Ovary (tissue), 3 donors: ENCODE measurements around the gene SHISA9.

Experiments
- EP300 ChIP-seq: sonication (generic); formaldehyde crosslinking; IDR thresholded peaks from one replicate; pipeline ENCODE4 v1.6.1; 2017; ENCODE audit warnings: antibody characterized with exemption
- TF ChIP-seq, protein P1 (sequence below), 3 donors: fragments of 450-650 bp in 2 of 3; fragments of 200-600 bp in 1 of 3; IDR thresholded peaks; one replicate each; pipeline versions ENCODE4 v1.5.1 to v1.8.0; 2016 to 2022; ENCODE audit warnings: antibody characterized with exemption in 3 of 3, mild to moderate bottlenecking in 1 of 3
- donor health status: DM: no; HTN: no; CAD: no.

DNA sequence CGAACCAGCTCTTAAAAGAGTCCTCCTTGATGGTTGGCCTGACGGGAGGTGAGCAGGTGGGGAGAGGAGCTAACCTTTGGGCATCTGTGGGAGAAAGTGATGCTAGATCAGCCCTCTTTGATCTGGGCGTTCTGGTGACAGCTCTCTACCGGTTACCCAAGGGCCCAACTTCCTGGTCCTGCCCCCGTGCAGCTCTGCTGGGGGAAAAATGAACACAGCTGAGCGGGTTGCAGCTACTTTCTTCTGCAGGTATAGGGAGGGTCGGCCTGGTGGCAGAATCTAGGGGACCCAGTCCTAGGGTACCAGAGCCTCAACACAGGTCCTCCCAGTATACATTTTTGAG, 2.9 kb downstream of the SHISA9 start:
- TF ChIP-seq, protein P1, sequence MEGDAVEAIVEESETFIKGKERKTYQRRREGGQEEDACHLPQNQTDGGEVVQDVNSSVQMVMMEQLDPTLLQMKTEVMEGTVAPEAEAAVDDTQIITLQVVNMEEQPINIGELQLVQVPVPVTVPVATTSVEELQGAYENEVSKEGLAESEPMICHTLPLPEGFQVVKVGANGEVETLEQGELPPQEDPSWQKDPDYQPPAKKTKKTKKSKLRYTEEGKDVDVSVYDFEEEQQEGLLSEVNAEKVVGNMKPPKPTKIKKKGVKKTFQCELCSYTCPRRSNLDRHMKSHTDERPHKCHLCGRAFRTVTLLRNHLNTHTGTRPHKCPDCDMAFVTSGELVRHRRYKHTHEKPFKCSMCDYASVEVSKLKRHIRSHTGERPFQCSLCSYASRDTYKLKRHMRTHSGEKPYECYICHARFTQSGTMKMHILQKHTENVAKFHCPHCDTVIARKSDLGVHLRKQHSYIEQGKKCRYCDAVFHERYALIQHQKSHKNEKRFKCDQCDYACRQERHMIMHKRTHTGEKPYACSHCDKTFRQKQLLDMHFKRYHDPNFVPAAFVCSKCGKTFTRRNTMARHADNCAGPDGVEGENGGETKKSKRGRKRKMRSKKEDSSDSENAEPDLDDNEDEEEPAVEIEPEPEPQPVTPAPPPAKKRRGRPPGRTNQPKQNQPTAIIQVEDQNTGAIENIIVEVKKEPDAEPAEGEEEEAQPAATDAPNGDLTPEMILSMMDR (IDR thresholded peaks at IDR 0.05), result no peak
- no peak for TF ChIP-seq EP300
